Stimulated activated CD8-positive, alpha-beta memory T cell treated with anti-CD3 and anti-CD28 coated beads, Interleukin-4, amount 100 ng/mL, for 24 hours (primary cell): Measurements from ENCODE around the gene HECTD4.
"Not testable (repeated sequence)": the region's sequence is repeated elsewhere in the genome, so short reads cannot be mapped to it uniquely, and the experiment has no call there.

Source experiments
- DNase-seq: peaks from one replicate; pipeline ENCODE4 v3.0.0-alpha.2; 2020; ENCODE audit warnings: low read depth

The HECTD4 gene

GRCh38 chr12:112261559-112261958, 120.7 kb downstream of the HECTD4 start:
- no peak for DNase-seq

GRCh38 chr12:112258926-112259325, 123.3 kb downstream of the HECTD4 start:
- DNase-seq, result no peak

GRCh38 chr12:112256780-112257179, 125.5 kb downstream of the HECTD4 start:
- DNase-seq, result no peak

DNA sequence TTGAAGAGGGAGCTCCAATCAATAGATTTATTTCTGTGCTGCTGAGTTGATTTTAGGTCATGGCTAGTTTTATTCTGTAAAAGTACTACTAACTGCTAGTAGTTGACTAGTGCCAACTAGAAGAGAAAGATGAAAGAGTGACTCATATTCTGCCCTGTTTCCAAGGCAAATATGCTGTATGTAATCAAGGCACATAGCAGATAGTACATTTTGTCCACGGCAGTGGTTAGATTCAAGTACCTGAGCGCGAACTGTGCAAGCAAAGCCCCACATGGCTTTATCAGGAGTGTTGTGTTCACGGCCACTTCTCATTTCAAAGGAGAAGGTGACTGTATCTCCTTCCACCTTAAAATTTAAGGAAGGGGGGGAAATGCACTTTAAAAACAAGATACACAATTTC, 130.0 kb downstream of the HECTD4 start:
- no peak for DNase-seq

- not testable (repeated sequence) for DNase-seq
Measured at GRCh38 chr12:112244902-112245301, 137.3 kb downstream of the HECTD4 start.

GRCh38 chr12:112243255-112244110, 138.7 kb downstream of the HECTD4 start:
- DNase-seq, result no peak

DNA sequence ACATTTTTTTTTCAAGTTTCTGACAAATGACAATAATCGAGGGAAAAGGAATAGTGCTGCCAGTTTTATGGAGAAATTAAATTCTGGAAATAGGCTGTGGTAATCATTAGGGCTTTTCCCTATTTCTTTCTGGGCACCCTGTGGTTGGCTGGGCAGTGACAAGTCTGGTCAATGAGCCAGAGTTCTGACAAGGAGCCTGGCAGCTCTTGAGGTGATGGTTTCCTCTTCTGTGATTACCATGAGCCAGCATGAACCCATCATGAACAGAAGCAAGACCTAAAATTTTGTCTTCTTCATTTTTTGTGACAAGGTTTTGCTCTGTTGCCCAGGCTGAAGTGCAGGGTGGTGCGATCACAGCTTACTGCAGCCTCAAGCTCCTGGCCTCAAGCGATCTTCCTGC, 141.1 kb downstream of the HECTD4 start:
- DNase-seq, result no peak

GRCh38 chr12:112239881-112240280, 142.3 kb downstream of the HECTD4 start:
- no peak for DNase-seq

DNA sequence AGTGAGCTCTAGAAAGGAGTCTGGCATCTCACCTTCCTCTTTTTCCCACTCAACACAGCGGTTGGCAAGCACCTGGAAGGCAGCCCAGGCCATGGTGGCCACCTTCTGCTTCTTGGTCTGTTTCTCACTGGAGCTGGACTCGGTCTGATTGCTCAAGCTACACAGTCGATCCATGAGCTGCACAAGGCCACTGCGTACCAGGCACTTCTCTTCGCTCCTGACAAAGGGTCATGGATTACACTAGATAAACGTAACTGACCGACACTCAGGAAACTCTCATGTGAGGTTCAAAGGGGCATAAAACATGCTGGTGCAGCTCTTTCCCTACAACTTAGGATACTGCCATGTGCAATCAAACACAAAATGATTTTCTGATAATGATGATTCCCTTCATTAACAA, 143.2 kb downstream of the HECTD4 start:
- no peak for DNase-seq

- DNase-seq, result no peak
Measured at GRCh38 chr12:112238441-112238840, 143.8 kb downstream of the HECTD4 start.

DNA sequence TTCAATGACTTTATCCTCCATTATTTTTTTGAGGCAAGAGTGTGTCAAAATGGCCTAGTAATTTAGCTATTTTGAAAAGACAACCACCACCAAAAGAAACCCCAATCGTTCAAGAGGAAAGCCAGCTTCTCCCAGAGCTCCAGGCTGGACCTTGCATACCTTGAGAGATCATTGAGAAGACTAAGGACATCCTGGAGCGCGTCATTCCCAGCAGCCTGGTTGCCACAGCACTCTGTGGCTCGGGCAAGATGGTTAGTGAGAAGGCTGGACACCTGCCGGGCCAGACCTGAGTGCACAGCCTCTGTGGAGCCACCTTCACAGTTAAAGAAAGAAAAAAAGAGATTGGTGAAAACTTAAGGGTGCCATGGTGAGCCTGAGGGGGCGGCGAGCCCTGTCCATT, 145.4 kb downstream of the HECTD4 start:
- no peak for DNase-seq

DNA sequence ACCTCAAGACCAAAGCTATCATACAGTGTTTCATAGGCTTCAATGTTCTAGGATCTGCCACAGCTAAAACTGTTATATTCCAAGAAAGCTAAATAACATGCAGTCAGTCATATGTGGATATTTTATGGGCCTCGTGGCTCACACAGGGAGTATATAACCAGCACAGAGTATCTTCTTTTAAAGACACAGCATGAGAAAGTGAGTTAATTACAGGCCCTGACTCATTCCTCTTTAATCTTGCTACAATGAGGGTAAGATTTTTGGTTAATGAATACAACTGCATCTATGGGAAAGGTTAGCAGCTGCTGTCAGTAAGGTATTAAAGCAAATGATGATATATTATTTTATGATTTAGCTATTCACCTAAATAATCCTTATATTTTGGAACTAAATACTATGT, 145.8 kb downstream of the HECTD4 start:
- DNase-seq, result no peak

GRCh38 chr12:112234303-112234702, 147.9 kb downstream of the HECTD4 start:
- no peak for DNase-seq

DNA sequence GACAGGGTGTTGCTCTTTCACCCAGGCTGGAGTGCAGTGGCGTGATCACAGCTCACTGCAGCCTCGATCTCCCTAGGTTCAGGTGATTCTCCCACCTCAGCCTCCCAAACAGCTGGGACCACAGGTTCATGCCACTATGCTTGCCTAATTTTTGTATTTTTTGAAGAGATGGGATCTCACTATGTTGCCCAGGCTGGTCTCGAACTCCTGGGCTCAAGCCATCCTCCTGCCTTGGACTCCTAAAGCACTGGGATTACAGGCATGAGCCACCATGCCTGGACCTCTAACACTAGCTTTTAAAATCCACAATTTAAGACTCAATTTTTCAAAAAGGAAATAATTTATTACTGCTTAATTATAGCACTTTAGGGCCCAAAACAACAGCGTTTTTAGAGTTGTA, 149.0 kb downstream of the HECTD4 start:
- no peak for DNase-seq

DNA sequence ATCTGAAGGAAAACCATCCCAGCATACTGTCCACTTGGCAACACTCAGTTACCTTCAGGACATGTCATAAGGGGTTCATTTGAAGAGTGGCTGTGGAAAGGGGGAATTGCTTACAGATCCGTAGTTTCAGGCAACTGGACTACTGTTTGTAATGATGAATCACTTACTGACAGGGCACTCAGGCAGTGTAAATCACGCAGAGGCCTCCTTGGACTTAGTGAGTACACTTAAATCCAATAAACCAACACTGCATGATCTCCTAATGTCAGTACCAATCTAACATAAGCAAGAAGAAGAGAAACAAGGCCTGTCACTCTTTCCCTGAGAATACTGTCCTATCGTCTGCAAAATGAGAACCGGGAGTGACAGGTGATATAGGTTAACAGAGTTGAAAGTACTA, 152.1 kb downstream of the HECTD4 start:
- no peak for DNase-seq

GRCh38 chr12:112226768-112227167, 155.5 kb downstream of the HECTD4 start:
- no peak for DNase-seq

DNA sequence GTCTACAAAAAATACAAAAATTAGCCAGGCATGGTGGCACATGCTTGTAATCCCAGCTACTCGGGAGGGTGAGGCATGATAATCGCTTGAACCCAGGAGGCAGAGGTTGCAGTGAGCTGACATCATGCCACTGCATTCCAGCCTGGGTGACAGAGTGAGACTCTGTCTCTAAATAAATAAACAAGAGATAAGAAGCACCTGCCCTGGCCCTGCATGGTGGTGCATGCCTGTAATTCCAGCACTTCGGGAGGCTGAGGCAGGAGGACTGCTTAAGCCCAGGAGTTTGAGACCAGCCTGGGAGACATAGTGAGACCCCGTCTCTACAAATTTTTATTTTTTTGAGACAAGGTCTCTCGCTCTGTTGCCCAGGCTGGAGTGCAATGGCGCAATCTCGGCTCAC, 161.6 kb downstream of the HECTD4 start:
- DNase-seq, result not testable (repeated sequence)

DNA sequence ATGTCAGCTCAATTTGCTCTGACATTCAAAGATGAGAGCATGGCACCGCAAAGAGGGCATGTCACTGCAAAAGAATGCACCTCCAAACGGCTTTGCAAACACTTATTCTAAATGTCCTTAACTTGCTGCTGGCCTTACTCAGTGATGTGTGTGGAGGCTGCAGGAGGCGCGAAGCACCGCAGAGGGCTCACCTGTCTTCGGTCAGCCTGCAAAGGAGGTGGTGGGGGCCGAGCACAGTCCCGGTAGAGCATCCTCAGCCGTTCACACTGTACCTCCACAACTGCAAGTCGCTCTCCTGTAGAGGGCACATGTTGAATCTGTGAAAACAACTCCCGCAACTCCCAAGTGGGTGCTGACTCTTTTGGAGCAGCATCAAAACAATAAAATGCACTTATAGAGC, 163.0 kb downstream of the HECTD4 start:
- DNase-seq, result no peak

DNA sequence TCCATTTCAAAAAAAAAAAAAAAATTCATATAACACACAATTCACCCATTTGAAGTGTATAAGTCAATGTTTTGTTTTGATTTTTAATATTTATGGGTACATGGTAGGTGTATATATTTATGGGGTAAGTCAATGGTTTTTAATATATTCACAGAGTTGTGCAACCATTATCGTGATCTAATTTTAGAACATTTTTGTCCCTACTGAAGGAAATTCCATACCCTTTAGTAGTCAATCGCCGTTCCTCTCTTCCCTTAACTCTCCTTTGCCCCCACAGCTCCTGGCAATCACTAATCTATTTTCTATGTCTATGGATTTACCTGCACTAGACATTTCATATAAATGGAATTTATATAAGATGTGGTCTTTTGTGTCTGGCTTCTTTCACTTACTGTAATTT, 164.1 kb downstream of the HECTD4 start:
- no peak for DNase-seq

DNA sequence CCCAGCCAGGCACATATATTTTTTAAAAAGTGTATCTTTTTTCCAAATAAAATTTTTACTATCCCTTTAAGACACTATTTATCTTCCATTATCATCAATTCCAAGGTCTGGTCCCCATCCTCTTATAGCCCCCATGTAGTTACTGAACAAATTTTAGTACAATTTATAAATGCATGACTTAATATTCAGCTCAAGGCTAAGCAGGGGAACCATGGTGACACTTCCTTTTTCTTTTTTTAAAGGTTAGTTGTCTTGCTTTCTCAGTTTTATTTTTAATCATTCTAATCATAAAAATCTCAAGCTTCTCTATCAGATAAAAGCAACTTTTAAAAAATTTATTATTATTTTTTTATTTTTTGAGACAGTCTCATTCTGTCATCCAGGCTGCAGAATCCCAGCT, 164.6 kb downstream of the HECTD4 start:
- no peak for DNase-seq

GRCh38 chr12:112216223-112216622, 166.0 kb downstream of the HECTD4 start:
- no peak for DNase-seq

DNA sequence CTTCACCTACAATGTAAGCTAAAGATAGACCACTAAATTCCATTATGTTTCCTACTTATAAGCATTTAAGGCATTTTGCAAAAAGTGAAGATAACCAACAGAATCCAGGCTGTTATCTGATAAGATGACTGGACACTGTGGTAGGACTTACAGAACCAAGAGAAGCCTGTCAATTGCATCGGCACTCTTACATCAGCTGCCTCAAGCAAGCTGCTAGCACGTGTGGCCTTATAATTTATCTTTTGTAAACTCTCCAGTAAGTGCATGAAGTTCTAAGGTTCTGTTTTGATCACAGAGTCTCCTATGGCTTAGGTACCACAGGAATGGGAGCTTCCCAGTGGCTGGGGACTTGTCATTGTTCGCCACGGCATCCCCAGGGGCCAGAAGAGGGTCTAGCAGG, 168.2 kb downstream of the HECTD4 start:
- DNase-seq, result no peak

DNA sequence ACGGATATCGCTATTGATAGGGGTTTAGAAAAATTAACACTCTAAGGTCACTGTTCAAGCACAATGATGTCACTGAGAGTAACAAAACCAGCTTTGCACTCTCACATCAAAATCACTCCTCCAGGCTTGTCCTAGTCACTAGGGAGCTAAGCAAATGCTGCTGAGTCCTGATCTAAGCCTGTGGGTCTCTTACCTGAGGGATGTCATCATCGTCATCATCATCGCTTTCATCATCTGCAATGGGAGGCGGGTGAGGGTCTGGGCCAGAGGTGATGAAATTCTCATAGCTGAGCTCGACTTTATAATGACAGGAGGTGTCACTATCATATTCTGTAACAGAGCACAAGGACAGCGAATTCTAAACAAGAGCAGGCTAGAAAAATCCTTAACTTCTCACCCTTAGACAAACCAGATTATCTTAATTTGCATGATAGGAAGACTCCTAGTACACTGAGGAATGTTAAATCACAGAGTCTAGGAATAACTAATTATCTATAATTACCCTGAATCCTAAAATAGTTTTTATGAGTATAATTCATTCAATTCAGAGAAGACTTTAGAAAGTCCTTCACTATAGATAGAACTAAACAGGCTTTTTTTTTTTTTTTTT, 173.8 kb downstream of the HECTD4 start:
- DNase-seq, result no peak

GRCh38 chr12:112207397-112207924, 174.8 kb downstream of the HECTD4 start:
- DNase-seq, result no peak
